Omental fat pad (tissue), 4 donors: Measurements from ENCODE around the gene GARIN3. TPM values are rescaled to one million over a fixed set of nuclear protein-coding genes. Genes with fewer than 3 reads are reported as not detected.
"Not testable (repeated sequence)": the region's sequence is repeated elsewhere in the genome, so short reads cannot be mapped to it uniquely, and the experiment has no call there.

Experiments used
- ATAC-seq: fragments of 150-250 bp; one replicate; pipeline ENCODE4 v1.9.1; 2016; ENCODE audit warnings: mild to moderate bottlenecking, moderate library complexity; ENCODE audit not compliant: low FRiP score
- DNase-seq: peaks from one replicate; pipeline ENCODE4 v3.0.0-alpha.2; 2019; ENCODE audit warnings: low spot score
- total RNA-seq, 4 donors: library from RNA; depleted of rRNA; stranded (reverse); fragments of >200 nt; gene quantifications; one replicate each; pipeline ENCODE4 v1.1.0, GENCODE V29; 2016
- TF ChIP-seq, protein P1 (sequence below), 3 donors: fragments of 450-650 bp; IDR thresholded peaks; one replicate each; pipeline ENCODE4 v1.5.1; 2016 to 2017; ENCODE audit warnings: antibody characterized with exemption in 3 of 3, mild to moderate bottlenecking in 3 of 3, moderate library complexity in 2 of 3

The GARIN3 gene
- not detected for total RNA-seq

DNA sequence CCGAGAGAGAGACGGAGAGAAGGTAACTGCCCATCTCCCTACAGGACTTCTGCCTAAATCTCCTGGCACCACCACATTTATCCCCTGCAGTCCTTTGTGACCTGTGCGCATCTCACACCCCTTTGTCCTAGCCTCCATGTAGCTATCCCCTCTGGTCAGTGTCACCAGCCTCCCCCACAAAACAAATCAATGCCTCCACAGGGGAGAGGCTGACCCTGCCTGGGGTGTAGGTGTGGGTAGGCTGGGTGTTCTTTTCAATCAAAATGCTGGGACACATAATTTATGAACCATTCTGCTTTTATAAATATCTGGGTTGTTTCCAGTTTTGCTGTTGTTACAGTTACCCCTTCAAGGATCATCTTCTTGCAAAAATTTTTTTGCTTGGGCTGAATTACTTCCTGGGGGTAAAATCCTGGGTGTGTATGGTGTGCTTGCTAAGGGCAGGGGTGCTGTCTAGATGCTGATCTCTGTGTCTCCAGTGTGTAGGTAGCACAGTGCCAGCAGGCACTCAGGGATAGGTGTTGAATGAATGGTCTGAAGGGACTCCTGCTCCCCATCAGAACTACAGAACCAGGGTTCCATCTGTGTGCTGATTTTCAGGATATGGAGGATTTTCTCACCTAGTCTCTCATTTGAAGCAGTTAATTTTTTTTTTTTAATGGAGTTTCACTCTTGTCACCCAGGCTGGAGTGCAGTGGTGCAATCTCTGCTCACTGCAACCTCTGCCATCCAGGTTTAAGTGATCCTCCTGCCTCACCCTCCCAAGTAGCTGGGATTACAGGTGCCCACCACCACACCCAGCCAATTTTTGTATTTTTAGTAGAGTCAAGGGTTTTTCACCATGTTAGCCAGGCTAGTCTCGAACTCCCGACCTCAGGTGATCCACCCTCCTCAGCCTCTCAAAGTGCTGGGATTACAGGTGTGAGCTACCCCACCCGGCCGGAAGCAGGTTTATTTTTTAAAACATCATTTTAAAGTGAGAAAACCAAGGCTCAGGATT is at the start of gene GARIN3:
GARIN3 (minus strand) TSS at position 51 of the 1,000 bp plus-strand sequence. CDS start 96 bp downstream, outside the sequence.
- TF ChIP-seq, protein P1, sequence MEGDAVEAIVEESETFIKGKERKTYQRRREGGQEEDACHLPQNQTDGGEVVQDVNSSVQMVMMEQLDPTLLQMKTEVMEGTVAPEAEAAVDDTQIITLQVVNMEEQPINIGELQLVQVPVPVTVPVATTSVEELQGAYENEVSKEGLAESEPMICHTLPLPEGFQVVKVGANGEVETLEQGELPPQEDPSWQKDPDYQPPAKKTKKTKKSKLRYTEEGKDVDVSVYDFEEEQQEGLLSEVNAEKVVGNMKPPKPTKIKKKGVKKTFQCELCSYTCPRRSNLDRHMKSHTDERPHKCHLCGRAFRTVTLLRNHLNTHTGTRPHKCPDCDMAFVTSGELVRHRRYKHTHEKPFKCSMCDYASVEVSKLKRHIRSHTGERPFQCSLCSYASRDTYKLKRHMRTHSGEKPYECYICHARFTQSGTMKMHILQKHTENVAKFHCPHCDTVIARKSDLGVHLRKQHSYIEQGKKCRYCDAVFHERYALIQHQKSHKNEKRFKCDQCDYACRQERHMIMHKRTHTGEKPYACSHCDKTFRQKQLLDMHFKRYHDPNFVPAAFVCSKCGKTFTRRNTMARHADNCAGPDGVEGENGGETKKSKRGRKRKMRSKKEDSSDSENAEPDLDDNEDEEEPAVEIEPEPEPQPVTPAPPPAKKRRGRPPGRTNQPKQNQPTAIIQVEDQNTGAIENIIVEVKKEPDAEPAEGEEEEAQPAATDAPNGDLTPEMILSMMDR (IDR thresholded peaks at IDR 0.05) = no peak
- ATAC-seq (no peak), DNase-seq (no peak)

DNA sequence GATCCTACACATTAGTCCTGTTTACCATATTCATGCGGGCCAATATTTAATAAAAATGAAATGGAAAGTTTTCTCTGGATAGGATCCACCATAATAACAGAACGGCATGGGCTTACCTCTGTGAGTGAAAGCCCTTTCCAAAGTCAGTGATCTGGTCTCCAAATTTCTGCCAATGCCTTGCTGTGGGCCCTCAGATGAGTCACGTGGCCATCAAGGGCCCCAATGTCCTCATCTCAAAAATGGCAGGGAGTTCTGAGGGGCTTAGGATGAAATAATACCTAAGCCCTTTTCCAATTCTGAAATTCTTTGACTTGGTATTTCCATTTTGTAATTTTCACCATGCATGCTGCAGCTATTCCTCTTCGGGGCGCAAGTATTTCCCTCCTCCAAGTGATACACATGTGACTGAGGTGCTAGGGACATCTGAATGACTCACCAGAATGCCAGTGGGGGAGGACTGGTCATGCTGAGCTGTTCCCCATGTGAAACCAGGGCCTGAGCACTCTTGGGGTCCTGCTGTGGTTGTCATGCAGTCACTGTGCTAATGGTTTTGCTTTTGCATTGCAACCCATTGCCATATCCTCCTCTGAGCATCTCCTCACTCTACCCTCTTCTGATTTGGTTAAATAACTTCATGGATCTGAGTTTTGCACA is 49.6 kb upstream of the GARIN3 start:
- ATAC-seq (no peak), DNase-seq (no peak)
- TF ChIP-seq, protein P1 (IDR thresholded peaks at IDR 0.05) = no peak

DNA sequence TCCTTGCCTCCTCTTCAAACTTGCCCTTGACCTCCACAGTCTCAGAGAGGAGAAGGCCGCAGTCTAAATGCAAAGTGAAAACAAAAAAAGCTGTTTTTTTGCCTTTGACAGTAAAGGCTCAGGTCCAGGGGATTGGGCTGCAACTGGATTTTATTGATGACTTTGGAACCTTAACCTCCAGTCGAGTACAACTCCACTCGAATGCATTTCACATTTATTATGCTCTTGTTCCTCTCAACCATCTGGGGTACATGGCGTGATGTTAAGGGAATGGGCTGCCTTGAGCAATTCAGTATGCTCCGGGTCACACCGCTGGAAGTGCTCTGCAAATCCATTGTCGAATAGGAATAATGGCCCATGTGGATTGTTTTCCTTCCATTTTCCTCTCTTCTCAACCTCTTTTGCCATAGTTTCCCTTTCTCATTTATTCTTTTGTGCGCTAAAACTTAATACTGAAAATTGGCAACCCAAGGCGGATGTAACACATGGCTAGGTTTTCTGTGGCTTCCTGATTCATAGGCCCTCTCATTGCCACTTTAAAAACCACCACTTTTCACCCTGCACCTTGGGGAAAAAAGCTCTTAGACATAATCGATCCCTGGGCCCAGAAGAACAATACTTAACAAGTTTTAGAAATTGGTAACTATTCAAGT is 48.9 kb upstream of the GARIN3 start:
- no peak for DNase-seq
- ATAC-seq = no peak
- TF ChIP-seq, protein P1 (IDR thresholded peaks at IDR 0.05) = no peak

DNA sequence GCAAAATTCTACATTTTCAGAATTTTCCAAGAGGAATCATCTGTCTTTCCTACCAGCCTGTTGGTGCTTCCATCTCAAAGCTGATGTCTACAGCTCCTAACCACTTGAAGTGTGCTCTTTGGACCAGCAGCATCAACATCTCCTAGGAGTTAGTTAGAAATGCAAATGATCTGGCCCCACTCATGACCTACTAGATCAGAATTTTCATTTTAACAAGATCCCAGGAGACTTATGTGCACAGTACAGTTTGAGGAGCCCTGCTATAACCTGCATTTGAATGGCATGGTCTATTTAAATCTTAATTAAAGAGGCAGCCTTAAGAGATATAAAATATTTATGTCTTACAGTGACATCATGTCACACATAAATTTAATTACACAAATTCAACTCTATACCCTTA is 48.4 kb upstream of the GARIN3 start:
- TF ChIP-seq, protein P1 (IDR thresholded peaks at IDR 0.05) = no peak
- ATAC-seq = no peak

DNA sequence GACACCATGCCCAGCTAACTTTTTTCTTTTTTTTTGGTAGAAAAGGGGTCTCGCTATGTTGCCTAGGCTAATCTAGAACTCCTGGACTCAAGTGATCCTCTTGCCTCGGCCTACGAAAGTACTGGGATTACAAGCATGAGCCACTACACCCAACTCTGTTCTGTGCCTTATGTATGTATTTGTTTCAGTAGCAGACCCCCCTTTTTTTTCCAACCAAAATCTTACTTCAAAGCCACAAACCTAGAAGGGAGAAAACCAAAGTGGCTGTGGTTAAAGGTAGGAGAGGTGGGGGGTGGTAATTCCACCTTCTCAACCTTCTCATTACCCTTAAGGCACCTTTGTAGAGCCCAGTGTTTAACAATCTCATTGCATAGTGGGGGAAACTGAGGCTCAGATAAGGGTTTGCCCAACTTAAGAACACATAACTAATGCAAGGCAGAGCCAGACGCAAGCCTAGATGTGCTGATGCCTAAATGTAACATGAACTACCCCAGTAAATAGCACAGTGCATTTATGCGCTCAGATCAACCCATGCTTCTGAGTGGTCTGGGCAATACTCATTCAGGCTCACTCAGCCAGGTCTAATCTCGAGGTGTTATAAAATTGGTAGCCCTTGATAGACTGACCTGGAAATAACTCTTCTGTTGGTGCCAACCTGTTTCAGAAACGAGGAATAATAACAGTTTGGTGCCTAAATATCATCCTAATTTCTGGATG is 47.6 kb upstream of the GARIN3 start:
- no peak for DNase-seq

More for the DNA sequence above, 48.4 kb upstream of the GARIN3 start:
- DNase-seq = no peak

DNA sequence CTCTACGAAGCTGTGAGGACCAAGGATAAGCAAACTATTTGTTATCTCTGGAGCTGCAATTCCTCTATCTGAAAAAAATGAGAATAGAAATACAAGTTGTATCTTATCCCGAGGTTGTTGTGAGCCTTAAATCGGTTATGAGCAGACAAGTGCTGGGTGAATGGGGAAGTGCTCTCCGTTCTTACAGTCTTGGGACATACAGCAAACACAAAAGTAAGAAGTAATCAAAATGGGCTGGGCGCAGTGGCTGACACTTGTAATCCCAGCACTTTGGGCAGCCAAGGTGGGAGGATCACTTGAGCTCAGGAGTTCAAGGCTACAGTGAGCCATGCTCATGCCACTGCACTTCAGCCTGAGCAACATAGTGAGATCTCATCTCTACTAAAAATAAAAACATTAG is 46.2 kb upstream of the GARIN3 start:
- DNase-seq = no peak
- TF ChIP-seq, protein P1 (IDR thresholded peaks at IDR 0.05) = no peak
- ATAC-seq = no peak

More for the DNA sequence above, 47.6 kb upstream of the GARIN3 start:
- TF ChIP-seq, protein P1 (IDR thresholded peaks at IDR 0.05) = no peak
- no peak for ATAC-seq

DNA sequence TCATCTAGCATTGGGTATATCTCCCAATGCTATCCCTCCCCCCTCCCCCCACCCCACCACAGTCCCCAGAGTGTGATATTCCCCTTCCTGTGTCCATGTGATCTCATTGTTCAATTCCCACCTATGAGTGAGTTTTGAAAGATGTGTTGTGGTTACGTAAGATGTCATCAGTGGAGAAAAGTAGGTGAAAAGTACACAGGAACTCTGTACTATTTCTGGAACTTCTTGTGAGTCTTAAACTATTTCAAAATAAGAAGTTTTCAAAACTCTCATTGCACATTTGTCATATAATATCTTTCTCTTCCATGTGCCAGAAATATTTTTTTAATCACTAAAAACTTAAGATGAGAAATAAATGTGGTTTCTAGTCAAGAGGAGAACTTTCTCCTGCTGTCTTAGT is 44.6 kb upstream of the GARIN3 start:
- ATAC-seq, DNase-seq: not testable (repeated sequence)
